ENCODE measurements around the gene TNS3.

Gene TNS3

DNA sequence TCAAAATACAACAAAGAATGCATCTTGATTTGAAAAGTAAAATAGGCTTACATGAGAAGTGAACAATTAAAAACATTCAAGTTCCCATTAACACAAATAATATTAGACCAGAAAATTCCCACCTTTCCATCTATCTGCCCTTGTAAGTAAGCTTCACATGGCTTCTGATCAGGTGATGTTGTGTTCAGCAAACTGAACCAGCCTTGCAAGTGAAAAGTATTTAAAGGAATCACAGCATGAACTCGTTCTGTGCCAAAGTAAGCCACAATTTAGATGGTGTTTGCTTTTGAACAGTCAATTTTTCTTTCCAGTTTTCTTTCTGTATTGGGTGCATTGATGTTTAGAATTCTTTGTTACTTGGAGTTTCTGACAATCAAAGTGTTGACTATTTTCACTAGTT lies 347.9 kb downstream of the TNS3 start:
- no peak for DNase-seq

- DNase-seq = no peak
Observed at GRCh38 chr7:47232751-47233412, 349.0 kb downstream of the TNS3 start.

GRCh38 chr7:47231627-47232026 lies 350.3 kb downstream of the TNS3 start:
- DNase-seq = no peak

GRCh38 chr7:47231032-47231431 lies 350.9 kb downstream of the TNS3 start:
- DNase-seq = no peak

DNA sequence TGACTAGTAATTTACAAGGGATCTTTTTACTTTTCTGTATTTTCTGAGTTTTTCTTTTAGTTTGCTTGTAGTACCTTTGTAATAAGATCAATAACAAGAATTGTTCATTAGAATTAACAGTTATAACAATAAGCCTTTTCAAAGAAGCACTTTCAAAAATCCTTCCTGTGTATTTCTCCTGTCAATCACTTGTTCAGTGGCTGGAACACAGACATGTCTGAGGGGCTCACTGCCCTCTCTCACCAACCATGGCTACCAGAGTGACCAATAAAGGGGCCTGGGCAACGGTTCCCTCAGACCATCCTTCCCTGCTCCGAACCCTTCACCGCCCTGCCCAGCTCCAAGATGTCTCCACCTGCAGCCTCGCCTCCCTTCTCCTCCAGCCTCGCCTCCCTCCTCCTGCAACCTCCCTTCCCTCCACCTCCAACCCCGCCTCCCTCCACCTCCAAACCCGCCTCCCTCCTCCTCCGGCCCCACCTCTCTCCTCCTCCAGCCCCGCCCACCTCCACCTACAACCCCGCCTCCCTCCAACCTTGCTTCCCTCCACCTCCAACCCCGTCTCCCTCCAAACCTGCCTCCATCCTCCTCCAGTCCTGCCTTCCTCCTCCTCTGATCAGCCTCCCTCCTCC lies 353.4 kb downstream of the TNS3 start:
- no peak for DNase-seq

GRCh38 chr7:47227762-47228177 lies 354.1 kb downstream of the TNS3 start:
- DNase-seq = no peak

DNA sequence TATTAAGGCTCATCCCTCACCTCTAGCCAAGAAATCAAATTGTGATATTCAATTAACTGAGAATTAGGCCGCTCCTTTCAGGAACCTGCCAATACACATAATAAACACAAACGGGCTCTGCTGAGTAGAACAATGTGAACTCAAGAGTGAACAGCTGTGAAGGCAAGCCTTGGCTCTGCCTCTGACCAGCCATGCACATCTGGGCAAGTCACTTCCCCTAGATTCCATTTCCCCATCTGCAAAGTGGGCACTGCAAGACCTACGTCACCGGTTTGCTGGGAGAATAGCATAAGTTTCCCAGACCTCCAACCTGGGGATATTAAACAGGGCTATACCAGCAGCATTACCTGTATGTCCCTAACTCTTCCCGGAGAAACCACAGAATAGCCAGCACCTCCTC lies 355.2 kb downstream of the TNS3 start:
- DNase-seq = no peak

GRCh38 chr7:47225387-47226131 lies 356.4 kb downstream of the TNS3 start:
- no peak for DNase-seq

Measured in activated naive CD4-positive, alpha-beta T cell treated with anti-CD3 and anti-CD28 coated beads, Interleukin-2, amount 50 U/mL, for 16 hours (primary cell).